HUES6 (cell line): Measurements from ENCODE around the gene DMRTA1.
A peak's percentile ranks its signal among the peaks of the same experiment; 100 is the strongest.
"Not testable (repeated sequence)": the region's sequence is repeated elsewhere in the genome, so short reads cannot be mapped to it uniquely, and the experiment has no call there.

Source experiments
- H3K27ac ChIP-seq: 2 replicates; pipeline ENCODE4 v1.7.0; 2013; ENCODE audit warnings: low read depth, mild to moderate bottlenecking, low read length, inconsistent platforms
- H3K27me3 ChIP-seq: 2 replicates; pipeline ENCODE4 v1.6.1; 2013; ENCODE audit warnings: low read length; ENCODE audit not compliant: control insufficient read depth, insufficient read depth
- H3K36me3 ChIP-seq: 2 replicates; pipeline ENCODE4 v1.6.1; 2013; ENCODE audit warnings: low read length; ENCODE audit not compliant: control insufficient read depth, insufficient read depth
- H3K4me1 ChIP-seq: 2 replicates; pipeline ENCODE4 v1.6.1; 2013; ENCODE audit warnings: low read length; ENCODE audit not compliant: control insufficient read depth, insufficient read depth
- H3K4me3 ChIP-seq: 2 replicates; pipeline ENCODE4 v1.5.1; 2013; ENCODE audit warnings: low read depth, low read length
- H3K9ac ChIP-seq: one replicate; pipeline ENCODE4 v1.6.1; 2013; ENCODE audit warnings: mild to moderate bottlenecking, low read length
- H3K9me3 ChIP-seq: 2 replicates; pipeline ENCODE4 v1.6.1; 2013; ENCODE audit warnings: low read depth, low read length; ENCODE audit not compliant: control insufficient read depth, insufficient read depth

Gene DMRTA1

DNA sequence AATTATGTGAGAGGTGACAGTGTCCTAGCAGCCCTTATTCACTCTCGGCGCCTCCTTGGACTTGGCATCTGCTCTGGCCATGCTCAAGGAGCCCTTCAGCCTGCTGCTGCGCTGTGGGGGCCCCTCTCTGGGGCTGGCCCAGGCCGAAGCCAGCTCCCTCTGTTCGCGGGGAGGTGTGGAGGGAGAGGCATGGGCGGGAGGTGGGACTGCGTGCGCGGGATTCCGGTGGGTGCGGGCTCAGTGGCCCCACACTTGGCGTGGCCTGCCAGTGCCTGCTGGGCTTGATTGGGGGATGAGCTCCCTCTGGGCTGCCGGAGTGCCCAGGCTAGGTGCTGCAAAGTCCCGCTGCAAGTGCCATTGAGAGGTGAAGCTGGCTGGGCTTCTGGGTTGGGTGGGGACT is 12.9 kb upstream of the DMRTA1 start:
- Histone ChIP-seq H3K27ac (no peak overlapping the region), H3K9me3 (no peaks in the 10 kb centered on the region), H3K9ac (no peak overlapping the region), H3K4me3 (no peak overlapping the region), H3K36me3 (no peaks in the 10 kb centered on the region), H3K4me1 (peaks cover 10% of the 10 kb centered on the region; the same call in 1 of the 2 replicates), H3K27me3 (no peaks in the 10 kb centered on the region)

DNA sequence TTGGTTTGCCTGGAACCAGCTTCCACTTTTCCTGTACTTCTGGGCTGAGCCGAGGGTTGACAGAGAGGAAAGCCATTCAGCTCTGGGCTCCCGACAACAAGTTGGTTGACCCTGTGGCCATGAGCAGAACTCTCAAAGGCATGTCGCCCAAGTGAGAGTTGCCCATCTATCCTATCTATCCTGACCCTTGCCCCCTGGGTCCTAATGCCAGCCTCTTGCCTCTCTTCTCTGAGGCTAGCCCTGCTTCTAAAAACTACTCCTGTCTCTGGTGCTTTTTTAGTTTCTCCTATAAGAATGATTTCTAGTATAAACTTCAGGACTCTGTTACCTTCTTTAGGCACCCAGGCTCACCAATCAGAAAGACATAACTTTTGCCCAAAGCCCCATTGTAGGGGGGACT is 11.4 kb upstream of the DMRTA1 start:
- not testable (repeated sequence) for H3K27ac ChIP-seq, H3K4me3 ChIP-seq, H3K9ac ChIP-seq, H3K4me1 ChIP-seq, H3K27me3 ChIP-seq, H3K36me3 ChIP-seq, H3K9me3 ChIP-seq

DNA sequence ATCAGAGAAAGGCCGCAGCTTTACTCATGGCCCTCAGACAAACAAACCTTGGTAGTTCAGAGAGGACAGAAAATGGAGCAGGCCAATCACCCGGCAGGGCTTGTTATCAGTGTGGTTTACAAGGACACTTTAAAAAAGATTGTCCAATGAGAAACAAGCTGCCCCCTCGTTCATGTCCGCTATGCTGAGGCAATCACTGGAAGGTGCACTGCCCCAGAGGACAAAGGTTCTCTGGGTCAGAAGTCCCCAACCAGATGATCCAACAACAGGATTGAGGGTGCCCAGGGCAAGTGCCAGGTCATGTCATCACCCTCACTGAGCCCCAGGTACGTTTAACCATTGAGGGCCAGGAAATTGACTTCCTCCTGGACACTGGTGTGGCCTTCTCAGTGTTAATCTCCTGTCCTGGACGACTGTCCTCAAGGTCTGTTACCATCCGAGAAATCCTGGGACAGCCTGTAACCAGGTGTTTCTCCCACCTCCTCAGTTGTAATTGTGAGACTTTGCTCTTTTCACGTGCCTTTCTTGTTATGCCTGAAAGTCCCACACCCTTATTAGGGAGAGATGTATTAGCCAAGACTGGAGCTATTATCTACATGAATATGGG is 9.1 kb upstream of the DMRTA1 start:
- not testable (repeated sequence) for H3K9ac ChIP-seq, H3K4me1 ChIP-seq, H3K27me3 ChIP-seq, H3K4me3 ChIP-seq, H3K36me3 ChIP-seq, H3K9me3 ChIP-seq, H3K27ac ChIP-seq

DNA sequence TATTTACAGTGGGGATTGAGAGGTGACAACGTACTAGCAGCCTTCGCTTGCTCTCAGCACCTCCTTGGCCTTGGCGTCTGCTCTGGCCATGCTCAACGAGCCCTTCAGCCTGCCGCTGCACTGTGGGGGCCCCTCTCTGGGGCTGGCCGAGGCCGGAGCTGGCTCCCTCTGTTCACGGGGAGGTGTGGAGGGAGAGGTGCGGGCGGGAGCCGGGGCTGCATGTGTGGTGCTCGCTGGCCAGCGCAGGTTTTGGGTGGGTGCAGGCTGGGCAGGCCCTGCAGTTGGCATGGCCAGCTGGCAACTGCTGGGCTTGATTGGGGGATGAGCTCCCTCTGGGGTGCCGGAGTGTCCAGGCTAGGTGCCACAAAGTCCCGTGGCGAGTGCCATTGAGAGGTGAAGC is 5.8 kb upstream of the DMRTA1 start:
- no peak overlapping the region for H3K9ac ChIP-seq
- H3K36me3 ChIP-seq: no peaks in the 10 kb centered on the region
- no peaks in the 10 kb centered on the region; the same call in 1 of the 2 replicates for H3K9me3 ChIP-seq
- H3K27me3 ChIP-seq: no peaks in the 10 kb centered on the region
- H3K27ac ChIP-seq: no peak overlapping the region
- no peaks in the 10 kb centered on the region for H3K4me1 ChIP-seq
- no peak overlapping the region for H3K4me3 ChIP-seq

DNA sequence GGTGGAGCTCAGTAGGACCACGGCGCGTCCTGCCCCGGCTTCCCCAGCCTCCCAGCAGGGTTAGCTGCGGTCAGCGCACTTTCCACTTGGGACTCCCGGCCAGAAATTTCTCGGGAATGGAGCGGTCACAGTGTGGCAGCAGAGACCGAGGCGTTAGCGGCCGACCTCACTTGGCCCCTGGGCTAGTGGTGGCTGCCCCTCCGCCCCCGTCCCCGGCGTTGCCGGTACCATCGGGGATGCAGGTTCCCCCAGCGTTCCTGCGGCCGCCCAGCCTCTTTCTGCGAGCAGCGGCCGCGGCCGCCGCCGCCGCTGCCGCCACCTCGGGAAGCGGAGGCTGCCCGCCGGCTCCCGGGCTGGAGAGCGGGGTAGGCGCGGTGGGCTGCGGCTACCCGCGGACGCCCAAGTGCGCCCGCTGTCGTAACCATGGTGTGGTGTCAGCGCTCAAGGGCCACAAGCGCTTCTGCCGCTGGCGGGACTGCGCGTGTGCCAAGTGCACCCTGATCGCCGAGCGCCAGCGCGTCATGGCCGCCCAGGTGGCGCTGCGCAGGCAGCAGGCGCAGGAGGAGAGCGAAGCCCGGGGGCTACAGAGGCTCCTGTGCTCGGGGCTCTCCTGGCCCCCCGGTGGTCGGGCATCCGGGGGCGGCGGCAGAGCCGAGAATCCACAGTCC is 460 bp downstream of the DMRTA1 start:
- Histone ChIP-seq H3K9ac (peak overlapping the region; percentile 75), H3K9me3 (no peaks in the 10 kb centered on the region), H3K27me3 (no peaks in the 10 kb centered on the region), H3K36me3 (peaks cover 8% of the 10 kb centered on the region), H3K27ac (peak overlapping the region; percentile 83; the same call in 1 of the 2 replicates), H3K4me1 (peaks cover 13% of the 10 kb centered on the region; the same call in 1 of the 2 replicates), H3K4me3 (peak overlapping the region; percentile 87)

DNA sequence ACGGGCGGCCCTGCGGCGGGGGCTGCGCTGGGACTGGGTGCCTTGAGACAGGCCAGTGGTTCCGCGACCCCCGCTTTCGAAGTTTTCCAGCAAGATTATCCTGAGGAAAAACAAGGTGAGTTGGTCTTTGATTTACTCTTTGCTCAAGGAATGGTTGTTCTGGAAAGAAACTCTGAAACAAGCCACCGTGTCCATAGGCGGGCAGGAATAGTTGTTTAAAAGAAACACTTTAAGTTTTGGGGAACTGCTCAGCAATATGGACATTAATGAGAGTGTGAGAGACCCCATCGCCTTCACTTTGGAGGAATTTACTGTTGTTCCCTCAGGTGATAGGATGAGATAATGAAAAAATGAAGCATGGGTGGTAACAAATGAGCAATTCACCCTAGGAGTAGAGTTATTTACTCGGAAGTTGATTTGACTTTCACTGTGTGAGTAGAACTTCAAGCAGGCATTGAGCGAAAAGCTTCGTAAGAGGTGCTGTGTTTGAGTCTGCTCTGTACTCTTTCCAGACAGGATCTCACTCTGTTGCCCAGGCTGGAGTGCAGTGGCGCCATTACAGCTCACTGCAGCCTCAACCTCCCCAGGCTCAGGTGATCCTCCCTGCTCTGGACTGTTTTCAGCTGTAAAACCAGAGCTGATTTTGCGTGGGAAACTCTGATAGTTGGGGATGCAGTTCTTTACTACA is 1.1 kb downstream of the DMRTA1 start:
- H3K36me3 ChIP-seq: peaks cover 8% of the 10 kb centered on the region
- H3K4me3 ChIP-seq: peak overlapping the region; percentile 87
- H3K27ac ChIP-seq: peak overlapping the region; percentile 83; the same call in 1 of the 2 replicates
- H3K9me3 ChIP-seq: no peaks in the 10 kb centered on the region
- H3K9ac ChIP-seq: peak overlapping the region; percentile 75
- peaks cover 13% of the 10 kb centered on the region; the same call in 1 of the 2 replicates for H3K4me1 ChIP-seq
- no peaks in the 10 kb centered on the region for H3K27me3 ChIP-seq

DNA sequence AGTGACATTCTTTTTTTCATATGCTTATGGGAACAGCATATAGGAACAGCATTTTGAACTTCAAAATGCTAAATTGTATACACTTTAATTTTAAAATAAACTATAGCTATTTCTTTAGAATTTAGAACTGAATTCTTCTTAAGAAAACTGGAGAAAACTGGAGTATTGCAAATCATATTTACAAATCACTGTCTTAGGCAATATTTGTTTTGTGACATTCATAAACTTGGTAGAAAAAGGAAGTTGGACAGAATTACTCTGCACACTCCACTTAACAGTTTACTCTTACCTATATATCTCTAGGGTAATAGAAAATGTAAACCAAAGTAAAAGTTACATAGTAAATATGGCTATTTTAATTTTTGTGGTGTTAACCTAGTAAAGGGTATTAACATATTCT is 3.1 kb downstream of the DMRTA1 start:
- Histone ChIP-seq H3K4me1 (peaks cover 13% of the 10 kb centered on the region; the same call in 1 of the 2 replicates), H3K36me3 (peaks cover 8% of the 10 kb centered on the region), H3K9me3 (no peaks in the 10 kb centered on the region), H3K4me3 (no peak overlapping the region; the same call in 1 of the 2 replicates), H3K27ac (no peak overlapping the region), H3K9ac (no peak overlapping the region), H3K27me3 (no peaks in the 10 kb centered on the region)

DNA sequence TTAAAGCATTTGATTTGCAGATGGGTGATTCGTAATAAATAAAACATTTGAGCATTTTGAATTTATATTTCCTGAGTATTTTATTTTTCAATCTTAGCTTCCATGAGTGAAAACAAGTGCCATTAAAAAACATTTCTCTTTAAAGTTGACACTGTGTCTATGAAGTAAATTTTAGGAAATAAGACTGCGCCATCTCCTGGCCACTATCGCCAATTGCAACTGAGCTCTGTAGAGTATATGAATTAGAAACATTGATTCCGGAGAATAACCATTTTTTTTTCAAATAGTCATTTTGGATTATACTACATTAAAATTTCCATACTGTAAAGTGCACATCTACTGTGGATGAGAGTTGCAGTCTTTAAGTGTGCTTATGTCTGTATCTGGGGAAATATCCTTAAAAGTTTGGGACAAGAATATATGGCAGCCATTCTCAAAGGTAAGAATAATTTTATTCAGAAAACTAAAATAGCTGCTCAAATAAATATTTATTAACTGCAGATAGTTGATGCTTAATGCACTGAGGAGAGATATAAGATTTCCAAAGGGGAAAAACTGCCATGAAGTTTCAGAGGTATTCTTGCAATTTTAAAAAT is 5.9 kb downstream of the DMRTA1 start:
- H3K4me1 ChIP-seq: peaks cover 13% of the 10 kb centered on the region; the same call in 1 of the 2 replicates
- H3K9me3 ChIP-seq: no peaks in the 10 kb centered on the region
- no peak overlapping the region for H3K4me3 ChIP-seq
- peaks cover 8% of the 10 kb centered on the region for H3K36me3 ChIP-seq
- H3K27ac ChIP-seq: no peak overlapping the region
- H3K9ac ChIP-seq: no peak overlapping the region
- no peaks in the 10 kb centered on the region for H3K27me3 ChIP-seq

DNA sequence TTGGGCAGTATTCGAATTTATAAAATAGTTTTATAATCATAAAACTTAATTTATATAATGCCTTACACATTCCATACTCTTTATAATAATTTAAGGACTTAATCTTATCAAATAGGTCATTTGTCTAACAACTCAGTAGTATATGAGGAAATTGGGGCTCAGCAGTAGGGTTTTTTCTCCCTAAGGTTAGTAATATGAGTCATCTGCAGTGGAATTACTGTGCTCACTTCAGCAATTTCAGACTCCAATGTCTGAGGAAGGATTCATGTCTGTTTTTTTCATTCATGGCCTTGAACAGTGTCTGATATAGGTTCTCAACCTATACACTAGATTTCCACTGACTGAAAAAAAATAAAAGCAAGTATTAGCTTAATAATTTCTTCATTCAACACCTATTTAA is 7.4 kb downstream of the DMRTA1 start:
- H3K36me3 ChIP-seq: peaks cover 8% of the 10 kb centered on the region
- H3K4me1 ChIP-seq: peaks cover 9% of the 10 kb centered on the region; the same call in 1 of the 2 replicates
- no peak overlapping the region for H3K27ac ChIP-seq
- no peaks in the 10 kb centered on the region for H3K27me3 ChIP-seq
- H3K9me3 ChIP-seq: no peaks in the 10 kb centered on the region
- H3K4me3 ChIP-seq: no peak overlapping the region
- no peak overlapping the region for H3K9ac ChIP-seq

DNA sequence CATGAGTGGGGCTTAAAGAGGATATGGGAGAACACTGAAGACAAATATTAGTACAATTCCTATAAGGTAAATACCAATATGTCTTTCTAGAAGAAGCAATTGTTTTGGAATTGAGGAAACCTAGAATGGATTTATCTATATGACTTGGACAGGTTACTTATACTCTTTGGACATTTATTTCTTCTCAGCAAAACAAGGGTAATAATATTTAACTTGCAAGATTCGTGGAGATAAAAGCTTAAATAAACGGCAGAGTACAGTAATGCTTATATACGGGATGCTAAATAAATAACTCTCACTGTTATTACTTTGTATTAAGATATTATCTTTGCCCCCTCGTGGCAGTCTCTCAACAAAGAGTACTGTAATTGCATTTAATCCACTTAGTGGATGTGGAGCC is 8.6 kb downstream of the DMRTA1 start:
- H3K36me3 ChIP-seq: peaks cover 8% of the 10 kb centered on the region
- H3K27me3 ChIP-seq: no peaks in the 10 kb centered on the region
- no peak overlapping the region for H3K27ac ChIP-seq
- no peak overlapping the region for H3K4me3 ChIP-seq
- peaks cover 5% of the 10 kb centered on the region; the same call in 1 of the 2 replicates for H3K4me1 ChIP-seq
- no peak overlapping the region for H3K9ac ChIP-seq
- H3K9me3 ChIP-seq: no peaks in the 10 kb centered on the region

DNA sequence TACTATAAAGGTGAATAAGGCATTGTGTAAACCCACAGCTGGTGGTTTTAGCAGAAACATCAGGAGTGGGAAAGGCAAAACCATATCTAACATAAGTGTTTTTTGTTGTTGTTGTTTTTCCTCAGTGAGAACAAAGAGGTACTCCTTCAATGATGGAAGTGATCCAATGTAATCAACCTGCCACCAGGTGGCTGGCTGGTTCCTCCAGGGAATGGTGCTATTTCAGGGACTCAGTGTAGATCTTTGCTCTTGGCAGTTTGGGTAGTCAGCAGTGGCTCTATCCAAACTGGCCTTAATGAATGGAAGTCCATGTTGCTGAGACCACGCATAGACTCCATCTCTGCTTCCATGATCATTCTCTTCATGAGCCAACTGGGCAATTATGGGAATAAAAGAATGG is 10.8 kb downstream of the DMRTA1 start:
- Histone ChIP-seq H3K4me3 (no peak overlapping the region), H3K4me1 (no peaks in the 10 kb centered on the region), H3K27ac (no peak overlapping the region), H3K36me3 (no peaks in the 10 kb centered on the region), H3K9me3 (no peaks in the 10 kb centered on the region), H3K9ac (no peak overlapping the region), H3K27me3 (no peaks in the 10 kb centered on the region)
